OCI-LY7 (cell line): Measurements from ENCODE around the gene MLPH.

Experiments
- EZH2phosphoT487 ChIP-seq: fragments of 200-600 bp; sonication (generic); IDR thresholded peaks from 2 replicates; pipeline ENCODE4 v1.6.1; 2018; ENCODE audit warnings: low read depth, borderline replicate concordance, mild to moderate bottlenecking, mixed run types, antibody characterized with exemption, low read length, moderate library complexity, mixed read lengths
- TF ChIP-seq, protein P1 (sequence below): fragments of 200-600 bp; sonication (generic); conservative IDR thresholded peaks from 2 replicates; pipeline ENCODE4 v1.5.1; 2014; ENCODE audit warnings: mild to moderate bottlenecking, antibody characterized with exemption, low read length, moderate library complexity, mixed read lengths

DNA sequence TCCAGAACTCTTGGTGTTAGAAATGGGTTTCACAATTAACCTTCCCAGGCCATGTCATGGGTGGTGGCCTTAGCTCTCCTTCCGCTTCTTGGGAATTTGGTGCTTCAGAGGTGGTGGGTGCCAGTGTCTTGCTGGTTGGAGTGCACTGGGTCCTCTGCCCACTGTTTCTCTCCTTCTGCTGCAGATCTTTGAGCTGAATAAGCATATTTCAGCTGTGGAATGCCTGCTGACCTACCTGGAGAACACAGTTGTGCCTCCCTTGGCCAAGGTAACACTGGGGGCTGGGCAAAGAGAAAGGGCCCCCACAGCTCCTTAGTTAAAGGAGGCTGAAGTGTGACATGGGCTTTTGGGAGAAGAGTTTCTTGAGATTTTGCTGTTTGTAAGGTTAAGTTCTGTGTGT, 47.3 kb downstream of the MLPH start:
- TF ChIP-seq EZH2phosphoT487, result no peak
- TF ChIP-seq, protein P1, sequence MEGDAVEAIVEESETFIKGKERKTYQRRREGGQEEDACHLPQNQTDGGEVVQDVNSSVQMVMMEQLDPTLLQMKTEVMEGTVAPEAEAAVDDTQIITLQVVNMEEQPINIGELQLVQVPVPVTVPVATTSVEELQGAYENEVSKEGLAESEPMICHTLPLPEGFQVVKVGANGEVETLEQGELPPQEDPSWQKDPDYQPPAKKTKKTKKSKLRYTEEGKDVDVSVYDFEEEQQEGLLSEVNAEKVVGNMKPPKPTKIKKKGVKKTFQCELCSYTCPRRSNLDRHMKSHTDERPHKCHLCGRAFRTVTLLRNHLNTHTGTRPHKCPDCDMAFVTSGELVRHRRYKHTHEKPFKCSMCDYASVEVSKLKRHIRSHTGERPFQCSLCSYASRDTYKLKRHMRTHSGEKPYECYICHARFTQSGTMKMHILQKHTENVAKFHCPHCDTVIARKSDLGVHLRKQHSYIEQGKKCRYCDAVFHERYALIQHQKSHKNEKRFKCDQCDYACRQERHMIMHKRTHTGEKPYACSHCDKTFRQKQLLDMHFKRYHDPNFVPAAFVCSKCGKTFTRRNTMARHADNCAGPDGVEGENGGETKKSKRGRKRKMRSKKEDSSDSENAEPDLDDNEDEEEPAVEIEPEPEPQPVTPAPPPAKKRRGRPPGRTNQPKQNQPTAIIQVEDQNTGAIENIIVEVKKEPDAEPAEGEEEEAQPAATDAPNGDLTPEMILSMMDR, result no peak
